Neural progenitor cell (in vitro differentiated cells): ENCODE results near the gene HIGD1A. TPM values are rescaled to one million over a fixed set of nuclear protein-coding genes. Genes with fewer than 3 reads are reported as not detected.

Source experiments
- DNase-seq: peaks from one replicate; pipeline ENCODE4 v3.0.0-alpha.2; 2016; ENCODE audit warnings: low spot score
- H2AFZ ChIP-seq: fragments of 200-600 bp; sonication (generic); replicated peaks from 2 replicates; pipeline ENCODE4 v1.6.1; 2016; ENCODE audit warnings: antibody characterized with exemption
- H3F3A ChIP-seq: fragments of 200-600 bp; sonication (generic); 2 replicates; pipeline ENCODE4 v1.6.1; 2016; ENCODE audit warnings: antibody characterized with exemption, low read depth
- H3K27ac ChIP-seq: fragments of 200-600 bp; sonication (generic); 2 replicates; pipeline ENCODE4 v1.5.1; 2016; ENCODE audit warnings: mild to moderate bottlenecking
- H3K27me3 ChIP-seq: fragments of 200-600 bp; sonication (generic); 2 replicates; pipeline ENCODE4 v1.6.1; 2016; ENCODE audit warnings: mild to moderate bottlenecking, moderate library complexity
- H3K36me3 ChIP-seq: fragments of 200-600 bp; sonication (generic); 2 replicates; pipeline ENCODE4 v1.5.1; 2016
- H3K4me1 ChIP-seq: fragments of 200-600 bp; sonication (generic); 2 replicates; pipeline ENCODE4 v1.6.1; 2016; ENCODE audit warnings: mixed run types
- H3K4me2 ChIP-seq: fragments of 200-600 bp; sonication (generic); 2 replicates; pipeline ENCODE4 v1.6.1; 2016
- H3K4me3 ChIP-seq: fragments of 200-600 bp; sonication (generic); 2 replicates; pipeline ENCODE4 v1.5.1; 2016
- H3K79me2 ChIP-seq: fragments of 200-600 bp; sonication (generic); 2 replicates; pipeline ENCODE4 v1.6.1; 2016; ENCODE audit warnings: low read depth
- H3K9ac ChIP-seq: fragments of 200-600 bp; sonication (generic); 2 replicates; pipeline ENCODE4 v1.6.1; 2016
- H3K9me3 ChIP-seq: fragments of 200-600 bp; sonication (generic); 2 replicates; pipeline ENCODE4 v1.5.1; 2016; ENCODE audit warnings: low read depth
- H4K20me1 ChIP-seq: fragments of 200-600 bp; sonication (generic); 2 replicates; pipeline ENCODE4 v1.6.1; 2016; ENCODE audit warnings: low read depth
- H3K27ac Mint-ChIP-seq: 3 replicates; pipeline ENCODE4 v1.8.0; 2021; ENCODE audit warnings: mixed read lengths
- H3K27me3 Mint-ChIP-seq: 2 replicates; pipeline ENCODE4 v1.8.0; 2022; ENCODE audit warnings: low read depth, mild to moderate bottlenecking, inconsistent platforms, moderate library complexity, mixed read lengths; ENCODE audit not compliant: insufficient read depth
- H3K36me3 Mint-ChIP-seq: 3 replicates; pipeline ENCODE4 v1.8.0; 2021; ENCODE audit warnings: mixed read lengths
- H3K4me1 Mint-ChIP-seq: 3 replicates; pipeline ENCODE4 v1.8.0; 2021; ENCODE audit warnings: mixed read lengths
- H3K4me3 Mint-ChIP-seq: 3 replicates; pipeline ENCODE4 v1.8.0; 2021; ENCODE audit warnings: mild to moderate bottlenecking, moderate library complexity, mixed read lengths
- H3K9me3 Mint-ChIP-seq: 3 replicates; pipeline ENCODE4 v1.8.0; 2020; ENCODE audit warnings: mixed read lengths
- CTCF ChIP-seq: fragments of 200-600 bp; sonication (generic); IDR thresholded peaks from 2 replicates; pipeline ENCODE4 v1.5.1; 2017; ENCODE audit warnings: antibody characterized with exemption, mild to moderate bottlenecking
- EZH2 ChIP-seq: fragments of 200-600 bp; sonication (generic); IDR thresholded peaks from 2 replicates; pipeline ENCODE4 v1.6.1; 2017; ENCODE audit warnings: antibody characterized with exemption, mild to moderate bottlenecking, moderate library complexity
- EZH2phosphoT487 ChIP-seq: fragments of 200-600 bp; sonication (generic); IDR thresholded peaks from 2 replicates; pipeline ENCODE4 v1.6.1; 2017; ENCODE audit warnings: antibody characterized with exemption
- small RNA-seq: library from RNA; depleted of rRNA; stranded (forward); fragments of <200 nt; gene quantifications from one replicate; pipeline ENCODE3, GENCODE V24; 2015
- total RNA-seq: library from RNA; depleted of rRNA; stranded (reverse); fragments of >200 nt; gene quantifications from 2 replicates; pipeline ENCODE4 v1.2.3, GENCODE V29; 2015; ENCODE audit warnings: low replicate concordance

HIGD1A gene
- total RNA-seq, 1 donor from 2014 or later, result 181 TPM

GRCh38 chr3:42733501-42734262, 70.6 kb downstream of the HIGD1A start:
- no peak for DNase-seq
- H3K4me1 ChIP-seq, result peaks cover 18% of the 10 kb centered on the region
- no peak overlapping the region for H3K9ac ChIP-seq
- Mint-ChIP-seq H3K27me3 (peaks cover 4% of the 10 kb centered on the region), H3K36me3 (no peaks in the 10 kb centered on the region), H3K4me1 (peaks cover 16% of the 10 kb centered on the region), H3K9me3 (peaks cover 2% of the 10 kb centered on the region), H3K4me3 (no peak overlapping the region), H3K27ac (no peak overlapping the region)
- H2AFZ ChIP-seq, result peak overlapping the region; percentile 42
- H3K4me3 ChIP-seq, result no peak overlapping the region
- H3K27ac ChIP-seq, result no peak overlapping the region
- no peak overlapping the region for H3K4me2 ChIP-seq
- H3K9me3 ChIP-seq, result no peaks in the 10 kb centered on the region
- no peaks in the 10 kb centered on the region for H4K20me1 ChIP-seq
- no peaks in the 10 kb centered on the region for H3K79me2 ChIP-seq
- TF ChIP-seq EZH2, result no peak
- no peak for TF ChIP-seq EZH2phosphoT487
- TF ChIP-seq CTCF, result no peak
- H3K36me3 ChIP-seq, result no peaks in the 10 kb centered on the region
- no peaks in the 10 kb centered on the region for H3K27me3 ChIP-seq
- no peaks in the 10 kb centered on the region for H3F3A ChIP-seq

Small RNAs within 50 kb of the gene (small RNA-seq; reads per million reads assigned to genes)
- not detected for gene CCDC13

Other genes with a start within 250 kb of the HIGD1A start
- 48.5 and 48.6 TPM in 2 replicates for gene SEC22C, start 222.5 kb downstream of the HIGD1A start, total RNA-seq
- 58.4 and 108 TPM in 2 replicates for gene SS18L2, start 213.6 kb downstream of the HIGD1A start, total RNA-seq
- gene NKTR, start 203.8 kb downstream of the HIGD1A start, total RNA-seq, result 127 and 190 TPM in 2 replicates
- 4.4 and 5.7 TPM in 2 replicates for gene ZBTB47, start 150.8 kb downstream of the HIGD1A start, total RNA-seq
- gene KLHL40, start 119.0 kb downstream of the HIGD1A start, total RNA-seq, result not detected in 2 replicates
- not detected in 2 replicates for gene HHATL, start 101.7 kb downstream of the HIGD1A start, total RNA-seq
- 1.1 TPM in 1 of 2 replicates, not detected in the other for gene CCDC13, start 31.2 kb downstream of the HIGD1A start, total RNA-seq
- gene ACKR2, start 5.0 kb upstream of the HIGD1A start, total RNA-seq, result not detected in 2 replicates
- not detected in 2 replicates for gene CYP8B1, start 71.4 kb upstream of the HIGD1A start, total RNA-seq
- not detected in 2 replicates for gene ZNF662, start 101.7 kb upstream of the HIGD1A start, total RNA-seq
- gene GASK1A, start 174.8 kb upstream of the HIGD1A start, total RNA-seq, result 3.9 and 10.3 TPM in 2 replicates